Measurements from ENCODE around the gene MPZL1. TPM values are rescaled to one million over a fixed set of nuclear protein-coding genes. Genes with fewer than 3 reads are reported as not detected.

The MPZL1 gene
- total and polyA plus RNA-seq, 2 of the 8 experiments (the other 6 are each of a cell fraction or from before 2014, with no cell fraction given), result 37.8 to 120 TPM

GRCh38 chr1:167737169-167737568 lies 15.4 kb downstream of the MPZL1 start:
- peaks cover 0 to 5% (median 1%) of the 10 kb centered on the region in 4 experiments; a peak in 3 of 7 replicates for H3K4me1 ChIP-seq (replicated peaks in 1 of 4; ENCODE audit: control insufficient read depth in 3 of 4, insufficient read depth in 4 of 4, low read length in 3 of 4)

More at GRCh38 chr1:167737169-167737568, 15.4 kb downstream of the MPZL1 start:
- Histone ChIP-seq H4K91ac (replicated peaks; ENCODE audit: insufficient read length, low read length) (no peak overlapping the region), H3K27me3 (replicated peaks in 1 of 4; ENCODE audit: control insufficient read depth in 3 of 4, extremely low read depth in 1 of 4, insufficient read depth in 3 of 4, low read length in 3 of 4) (no peaks in the 10 kb centered on the region), H2BK20ac (ENCODE audit: low read length) (no peak overlapping the region), H2BK15ac (ENCODE audit: low read length) (no peak overlapping the region), H3K36me3 (ENCODE audit: control insufficient read depth in 2 of 4, insufficient read depth in 4 of 4, low read length in 3 of 4) (no peaks in the 10 kb centered on the region), H3K23me2 (ENCODE audit: low read depth, low read length) (no peaks in the 10 kb centered on the region), H2BK12ac (ENCODE audit: low read depth, low read length) (no peak overlapping the region), H4K5ac (ENCODE audit: insufficient read length, low read depth, low read length) (no peak overlapping the region), H3K9me3 (ENCODE audit: insufficient read depth in 2 of 2, low read depth in 1 of 2, low read length in 1 of 2) (peaks cover 0 to 4% of the 10 kb centered on the region in 2 experiments; a peak in 1 of 4 replicates), H3K79me1 (ENCODE audit: low read depth, low read length) (peaks cover 8% of the 10 kb centered on the region), H2BK120ac (replicated peaks; ENCODE audit: low read depth, low read length) (no peak overlapping the region), H4K20me1 (replicated peaks in 1 of 2; ENCODE audit: control insufficient read depth in 1 of 2, insufficient read depth in 2 of 2, low read length in 2 of 2) (peaks cover 1 to 18% of the 10 kb centered on the region in 2 experiments), H2AK5ac (ENCODE audit: low read depth, low read length) (no peak overlapping the region), H3K56ac (replicated peaks; ENCODE audit: insufficient read length, low read depth, low read length) (no peak overlapping the region), H3K23ac (ENCODE audit: insufficient read length) (no peak overlapping the region), H3K9ac (replicated peaks in 1 of 4; ENCODE audit: extremely low read depth in 1 of 4, low read depth in 3 of 4, low read length in 3 of 4) (no peak overlapping the region), H2AFZ (ENCODE audit: low read length) (no peak overlapping the region), H3K4ac (replicated peaks; ENCODE audit: insufficient read length, low read depth, low read length) (no peak overlapping the region), H3K14ac (ENCODE audit: insufficient read length) (no peak overlapping the region), H3K18ac (ENCODE audit: extremely low read depth, low read length) (no peak overlapping the region), H2BK5ac (ENCODE audit: low read depth, low read length) (no peak overlapping the region; the same call in 1 of the 2 replicates), H3K4me2 (ENCODE audit: insufficient read depth in 1 of 2, low read depth in 2 of 2, low read length in 2 of 2) (no peak overlapping the region), H4K8ac (ENCODE audit: extremely low read depth, insufficient read depth, low read length) (no peak overlapping the region), H3K4me3 (ENCODE audit: extremely low read depth in 1 of 4, insufficient read depth in 2 of 4, low read depth in 3 of 4, low read length in 4 of 4) (no peak overlapping the region), H3K79me2 (ENCODE audit: control insufficient read depth in 1 of 2, insufficient read depth in 2 of 2, low read length in 2 of 2) (peaks cover 3 to 75% of the 10 kb centered on the region in 2 experiments; a peak in 3 of 4 replicates), H3K27ac (ENCODE audit: low read depth, low read length) (no peak overlapping the region)
- no peak for TF ChIP-seq POLR2AphosphoS5 (IDR thresholded peaks at IDR 0.05; ENCODE audit: low read depth, low read length)
- ChIA-PET POLR2A (ENCODE audit: partially characterized antibody) (no interaction called here), CTCF (ENCODE audit: partially characterized antibody) (no interaction called here)
- DNase-seq (ENCODE audit: low read depth in 1 of 2, low spot score in 2 of 2), result no peak
- no peak for FAIRE-seq
- 81% methylated on average over 4 of the region's 4 CpGs; no CpG with 5 or more reads in 1 of the 2 experiments for WGBS, 2 experiments (ENCODE audit: extremely low coverage in 1 of 2, insufficient coverage in 1 of 2, insufficient read length in 1 of 2, insufficient replicate concordance in 2 of 2, low coverage in 1 of 2, low lambda C conversion rate in 2 of 2, missing lambda C conversion rate in 1 of 2)
